GM19452 (cell line): ENCODE measurements around the gene PARVB.

Experiments used
- ATAC-seq: cut with Tn5 transposase; IDR thresholded peaks from one replicate; pipeline ENCODE4 v1.9.1; 2021; ENCODE audit not compliant: unreplicated experiment

The PARVB gene

GRCh38 chr22:44086271-44087088, 62.4 kb downstream of the PARVB start:
- no peak for ATAC-seq

DNA sequence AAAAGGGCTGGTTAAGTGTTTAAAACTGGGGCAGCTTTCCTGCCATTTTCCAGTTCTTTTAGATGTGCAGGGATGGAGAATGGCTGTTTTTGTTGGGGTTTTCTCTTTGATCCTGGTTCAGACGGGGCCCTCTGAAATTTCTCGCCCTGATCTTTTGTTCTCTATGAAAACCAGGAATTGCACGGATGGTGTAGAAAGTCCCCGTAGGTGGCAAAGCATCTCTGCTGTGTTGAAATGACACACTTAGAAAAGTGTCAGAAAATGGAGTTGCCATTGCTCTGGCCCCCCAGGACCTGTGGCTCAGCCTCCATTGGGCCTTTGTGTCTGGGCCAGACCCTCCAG, 63.0 kb downstream of the PARVB start:
- ATAC-seq, result no peak

DNA sequence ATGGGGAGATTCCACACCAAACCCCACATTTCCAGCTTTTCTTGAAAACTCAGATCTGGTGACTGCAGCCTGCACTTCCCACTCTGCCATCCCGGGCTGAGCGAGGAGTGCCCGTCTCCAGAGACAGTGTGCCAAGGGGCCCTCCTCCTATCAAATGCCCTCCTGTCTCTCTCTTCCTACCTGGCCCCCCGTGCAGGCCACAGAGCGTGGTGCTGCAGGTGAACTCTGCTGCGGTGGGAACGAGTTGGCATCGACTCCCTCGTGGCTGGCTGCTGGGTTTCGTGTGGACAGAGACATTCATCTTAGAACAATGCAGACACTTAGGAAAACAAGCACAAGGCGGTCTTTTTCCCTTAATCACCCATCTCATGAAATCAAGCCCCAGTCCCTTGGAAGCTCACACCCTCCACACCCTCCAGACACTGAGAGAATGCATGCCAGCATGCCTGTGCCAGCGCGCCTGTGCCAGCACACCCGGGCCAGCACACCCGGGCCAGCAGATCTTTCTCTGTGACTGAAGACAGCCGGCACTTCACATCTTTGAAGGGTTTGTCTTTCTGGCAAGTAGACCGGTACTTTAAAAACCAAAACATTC, 65.0 kb downstream of the PARVB start:
- ATAC-seq, result no peak

DNA sequence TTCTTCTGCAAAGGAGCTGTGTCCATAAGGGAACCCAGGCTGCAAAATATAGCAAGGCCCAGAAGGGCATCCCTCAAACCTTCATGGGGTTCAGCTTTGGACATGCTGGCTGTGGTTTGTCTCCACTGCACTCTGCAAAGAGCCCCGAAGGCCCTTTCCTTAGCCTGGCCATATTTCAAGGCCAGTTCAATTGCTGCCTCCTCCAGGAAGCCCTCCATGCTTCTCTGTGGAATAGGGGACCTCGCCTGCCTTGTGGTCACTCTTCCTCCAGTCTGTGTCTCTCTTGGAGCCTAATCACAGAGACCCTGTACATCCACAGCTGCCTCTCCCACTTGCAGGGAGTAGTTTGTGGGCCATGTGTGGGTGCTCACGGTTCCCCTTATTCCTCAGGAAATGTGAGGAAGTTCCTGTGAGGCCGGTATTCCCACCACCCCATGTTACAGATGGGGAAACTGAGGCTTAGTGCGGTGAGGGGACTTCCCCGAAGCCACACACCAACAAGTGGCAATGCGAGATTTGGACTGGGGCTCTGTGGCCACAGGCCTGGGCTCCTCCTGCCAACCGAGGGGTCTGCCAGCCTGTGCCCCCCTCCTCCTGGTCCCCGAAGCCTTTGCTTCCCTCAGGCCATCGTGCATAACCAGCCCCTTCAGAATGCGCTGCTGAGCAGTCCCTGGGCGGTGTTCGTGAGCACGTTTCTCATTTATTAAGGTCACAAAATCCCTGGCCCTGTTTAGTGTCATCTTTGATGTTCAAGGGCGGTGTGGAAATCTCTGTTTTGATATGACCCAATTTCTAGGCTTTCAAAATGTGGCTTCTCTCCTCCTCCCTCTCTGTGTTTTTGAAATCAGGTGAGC, 65.8 kb downstream of the PARVB start:
- no peak for ATAC-seq

DNA sequence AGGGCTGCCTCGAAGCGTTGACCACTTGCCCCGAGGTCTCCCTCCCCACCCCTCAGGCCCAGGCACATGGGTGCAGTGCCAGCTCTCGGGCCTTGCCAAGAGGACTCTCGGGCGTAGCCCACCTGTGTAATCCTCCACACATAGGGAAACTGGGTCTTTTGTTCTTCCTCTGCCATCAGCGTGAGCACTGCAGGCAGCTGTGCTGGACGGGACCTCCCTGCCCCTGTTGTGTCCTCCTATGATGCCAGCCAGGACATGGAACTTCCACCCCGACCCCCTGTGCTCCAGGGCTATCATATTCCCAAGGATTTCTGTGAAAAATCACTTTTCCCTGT, 66.4 kb downstream of the PARVB start:
- ATAC-seq, result no peak

DNA sequence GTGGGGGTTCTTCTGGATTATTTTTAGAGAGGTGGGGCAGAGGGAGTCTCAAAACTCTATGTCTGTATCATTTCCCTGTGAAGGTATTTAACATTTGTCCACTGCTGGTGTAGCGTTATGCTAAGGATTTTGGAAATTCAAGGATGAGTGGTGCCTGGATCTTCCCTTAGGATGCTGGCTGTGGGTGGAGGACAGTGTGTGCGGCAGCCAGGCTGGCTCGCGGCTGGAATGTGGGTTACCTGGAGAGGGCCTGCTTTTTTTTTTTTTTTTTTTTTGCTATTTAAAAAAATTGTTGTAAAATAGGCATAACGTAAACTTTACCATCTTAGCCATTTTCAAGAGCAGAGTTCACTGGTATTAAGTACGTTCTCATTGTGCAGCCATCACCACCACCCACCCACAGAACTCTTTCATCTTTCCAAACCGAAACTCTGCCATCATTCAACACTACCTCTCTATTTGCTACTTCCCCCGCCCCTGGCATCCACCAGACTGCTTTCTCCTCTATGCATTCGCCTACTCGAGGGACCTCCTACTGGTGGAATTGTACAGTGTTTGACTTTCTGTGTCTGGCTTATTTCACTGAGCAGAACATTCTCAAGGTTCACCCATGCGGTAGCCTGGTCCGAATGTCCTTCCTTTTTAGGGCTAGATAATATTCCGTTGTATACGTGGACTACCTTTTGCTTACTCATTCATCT, 67.1 kb downstream of the PARVB start:
- ATAC-seq, result no peak

- no peak for ATAC-seq
Measured at GRCh38 chr22:44091751-44092150, 67.6 kb downstream of the PARVB start.

- ATAC-seq, result no peak
Measured at GRCh38 chr22:44092636-44093220, 68.6 kb downstream of the PARVB start.

GRCh38 chr22:44093791-44094190, 69.7 kb downstream of the PARVB start:
- no peak for ATAC-seq

- no peak for ATAC-seq
Measured at GRCh38 chr22:44094751-44095302, 70.7 kb downstream of the PARVB start.

- no peak for ATAC-seq
Measured at GRCh38 chr22:44096736-44097135, 72.6 kb downstream of the PARVB start.

DNA sequence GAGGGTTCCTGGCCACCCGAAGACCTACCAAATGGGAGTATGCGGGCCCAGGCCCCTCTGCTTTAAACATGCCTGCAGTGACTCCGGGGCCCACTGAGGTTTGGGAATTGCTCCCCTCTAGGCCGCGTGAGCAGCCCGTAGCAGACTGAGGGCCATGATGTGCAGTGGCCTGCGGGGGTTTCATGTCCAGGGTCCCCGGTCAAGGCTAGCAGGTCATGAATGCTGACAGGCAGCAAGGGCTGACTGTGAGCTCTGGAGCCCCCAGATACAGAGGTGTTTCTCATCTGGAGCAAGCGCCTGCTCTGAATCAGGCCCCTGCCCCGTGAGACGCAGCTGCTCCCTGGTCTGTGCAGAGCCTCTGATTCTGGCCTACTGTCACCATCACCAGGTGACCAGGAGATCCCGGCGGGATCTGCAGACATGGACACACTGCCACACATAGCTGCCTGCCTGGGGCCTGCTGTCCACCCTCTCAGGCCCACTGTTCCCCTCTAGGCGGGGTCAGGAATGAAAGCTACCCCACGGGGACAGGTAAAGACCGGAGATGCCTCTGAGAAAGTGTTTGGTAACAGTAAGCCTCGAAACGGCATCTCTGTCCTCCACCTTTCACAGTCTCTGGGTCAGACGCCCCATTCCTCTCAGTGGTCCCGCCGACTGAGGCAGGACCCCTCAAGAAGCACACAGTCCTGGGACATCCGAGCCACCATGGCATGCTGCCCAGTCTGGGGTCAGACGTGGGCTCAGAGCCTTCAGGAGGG, 73.3 kb downstream of the PARVB start:
- no peak for ATAC-seq

DNA sequence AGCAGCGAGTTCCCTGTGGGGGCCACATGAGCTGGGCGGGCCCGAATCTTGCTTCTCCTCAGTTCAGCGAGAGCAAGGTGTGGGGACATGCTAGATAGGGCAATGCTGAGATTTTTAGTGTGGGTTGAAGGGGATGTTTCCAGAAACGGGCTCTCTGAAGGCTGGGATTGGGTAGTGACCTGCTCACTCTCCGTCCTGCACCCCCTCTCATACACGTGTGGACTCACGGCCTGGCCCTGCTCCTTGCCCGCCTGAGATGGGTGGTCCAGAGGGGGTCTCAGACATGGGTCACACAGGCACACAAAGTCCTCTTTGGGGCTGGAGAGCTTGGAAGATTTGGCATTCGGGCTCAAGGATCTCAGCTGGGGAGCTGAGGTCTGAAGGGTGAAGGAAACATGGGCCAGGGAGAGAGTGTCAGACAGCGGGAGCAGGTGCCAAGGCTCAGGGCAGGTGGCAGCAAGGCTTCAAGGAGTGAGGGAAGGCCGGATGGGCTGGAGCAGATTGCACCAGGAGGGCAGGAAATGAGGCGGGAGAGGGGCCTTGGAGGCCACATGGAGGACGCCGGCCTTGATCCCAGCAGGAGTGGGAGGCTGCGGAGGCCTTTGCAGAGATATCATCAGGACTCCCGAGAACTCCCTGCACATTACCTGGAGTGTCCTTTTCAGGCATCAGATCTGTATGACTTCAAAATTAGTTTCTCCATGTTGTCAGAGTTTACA, 74.1 kb downstream of the PARVB start:
- no peak for ATAC-seq

GRCh38 chr22:44098966-44099530, 74.9 kb downstream of the PARVB start:
- no peak for ATAC-seq

- ATAC-seq, result no peak
Measured at GRCh38 chr22:44099696-44100095, 75.6 kb downstream of the PARVB start.

- ATAC-seq, result no peak
Measured at GRCh38 chr22:44100411-44100810, 76.3 kb downstream of the PARVB start.

- ATAC-seq, result no peak
Measured at GRCh38 chr22:44102121-44102520, 78.0 kb downstream of the PARVB start.

DNA sequence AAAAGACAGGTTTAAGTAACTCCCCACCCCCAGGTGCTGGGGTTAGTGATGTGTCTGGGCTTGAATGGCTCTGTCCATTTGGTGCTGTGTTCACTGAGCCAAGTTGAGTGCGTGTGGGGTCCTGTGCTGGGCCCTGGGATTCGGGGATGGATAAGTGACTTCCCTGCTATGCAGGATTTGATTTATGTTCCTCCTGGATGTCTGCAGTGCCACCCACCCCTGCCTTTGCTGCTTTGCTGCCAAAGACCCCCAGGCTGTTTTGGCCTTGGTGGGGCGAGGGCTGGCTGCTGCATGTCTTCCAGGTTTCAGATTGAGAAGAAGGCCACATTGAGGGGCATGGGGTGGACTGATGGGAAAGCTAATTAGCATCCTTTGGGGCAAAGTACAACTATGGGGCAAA, 78.8 kb downstream of the PARVB start:
- no peak for ATAC-seq
